CD4-positive, alpha-beta T cell (primary cell): Measurements from ENCODE around the gene C2CD4D. TPM values are rescaled to one million over a fixed set of nuclear protein-coding genes. Genes with fewer than 3 reads are reported as not detected.

Experiments used
- ATAC-seq: fragments of 200-7000 bp; cut with Tn5 transposase; one replicate; pipeline ENCODE4 v1.10.0; 2022; ENCODE audit warnings: mild to moderate bottlenecking; ENCODE audit not compliant: poor library complexity
- CTCF ChIA-PET: fragments of 350-600 bp; sonication (Branson Sonifier 250); formaldehyde crosslinking; loops from one replicate; lab custom pipeline; 2021; ENCODE audit warnings: antibody characterized with exemption, inconsistent platforms; lab: Charles Lee
- POLR2A ChIA-PET: fragments of 350-600 bp; sonication (Branson Sonifier 250); formaldehyde crosslinking; loops from one replicate; lab custom pipeline; 2021; ENCODE audit warnings: antibody characterized with exemption, inconsistent platforms; lab: Charles Lee
- DNase-seq, 14 experiments: peaks; one replicate each; pipeline ENCODE4 v3.0.0-alpha.2; 2013 to 2020; ENCODE audit warnings: mixed read lengths in 2 of 14
- H3K27ac ChIP-seq, 2 donors: one replicate each; pipeline versions ENCODE4 v1.5.1 to v1.7.0; 2013; ENCODE audit warnings: low read length in 2 of 2, low read depth in 1 of 2, mild to moderate bottlenecking in 1 of 2
- H3K27me3 ChIP-seq, 2 experiments: 1 replicate in 1 of 2; 2 replicates in 1 of 2; pipeline versions ENCODE4 v1.6.1 to v1.7.0; 2013; ENCODE audit warnings: low read length in 2 of 2, control low read depth in 1 of 2, mild to moderate bottlenecking in 1 of 2, moderate library complexity in 1 of 2; ENCODE audit not compliant: insufficient read depth in 2 of 2, control insufficient read depth in 1 of 2
- H3K36me3 ChIP-seq: one replicate; pipeline ENCODE4 v1.6.1; 2013; ENCODE audit warnings: low read length, control low read depth; ENCODE audit not compliant: insufficient read depth
- H3K4me1 ChIP-seq: one replicate; pipeline ENCODE4 v1.6.1; 2013; ENCODE audit warnings: low read length, control low read depth; ENCODE audit not compliant: insufficient read depth
- H3K4me3 ChIP-seq: one replicate; pipeline ENCODE4 v1.5.1; 2013; ENCODE audit warnings: mild to moderate bottlenecking, low read length, moderate library complexity
- H3K9me3 ChIP-seq, 2 experiments: 1 replicate in 1 of 2; 2 replicates in 1 of 2; pipeline versions ENCODE4 v1.6.1 to v1.7.0; 2013; ENCODE audit warnings: low read length in 2 of 2, mild to moderate bottlenecking in 2 of 2, control low read depth in 1 of 2, moderate library complexity in 1 of 2; ENCODE audit not compliant: control insufficient read depth in 1 of 2, insufficient read depth in 1 of 2
- H3K27ac Mint-ChIP-seq: one replicate; pipeline ENCODE4 v1.8.0; 2020; ENCODE audit warnings: mixed read lengths
- H3K27me3 Mint-ChIP-seq: one replicate; pipeline ENCODE4 v1.8.0; 2021; ENCODE audit warnings: mixed read lengths
- H3K36me3 Mint-ChIP-seq: one replicate; pipeline ENCODE4 v1.8.0; 2021; ENCODE audit warnings: low read depth, mixed read lengths
- H3K4me1 Mint-ChIP-seq: one replicate; pipeline ENCODE4 v1.8.0; 2021; ENCODE audit warnings: low read depth, mixed read lengths
- H3K4me3 Mint-ChIP-seq: one replicate; pipeline ENCODE4 v1.8.0; 2020; ENCODE audit warnings: mild to moderate bottlenecking, mixed read lengths
- H3K9me3 Mint-ChIP-seq: one replicate; pipeline ENCODE4 v1.8.0; 2020; ENCODE audit warnings: mixed read lengths
- intact Hi-C, 2 experiments: fragments of 100-400 bp; cut with DNase I in 1 of 2; cut with micrococcal nuclease in 1 of 2; formaldehyde crosslinking; loops; one replicate each; pipeline versions ENCODE4 v1.15.1 to v1.9.0; 2023 to 2025; cut with DNase I, micrococcal nuclease
- total RNA-seq, 174 experiments: library from RNA in 2 of 174; stranded (reverse) in 2 of 174; gene quantifications; one replicate each; pipeline ENCODE4 v1.2.3 and lab custom pipeline; 2021 to 2026
- TF ChIP-seq, protein P1 (sequence below): fragments of 200-600 bp; IDR thresholded peaks from one replicate; pipeline ENCODE4 v1.8.0; 2022; ENCODE audit warnings: antibody characterized with exemption, mild to moderate bottlenecking

The C2CD4D gene
- total RNA-seq, 2 experiments from 2014 or later, result 0.75 to 0.88 TPM

DNA sequence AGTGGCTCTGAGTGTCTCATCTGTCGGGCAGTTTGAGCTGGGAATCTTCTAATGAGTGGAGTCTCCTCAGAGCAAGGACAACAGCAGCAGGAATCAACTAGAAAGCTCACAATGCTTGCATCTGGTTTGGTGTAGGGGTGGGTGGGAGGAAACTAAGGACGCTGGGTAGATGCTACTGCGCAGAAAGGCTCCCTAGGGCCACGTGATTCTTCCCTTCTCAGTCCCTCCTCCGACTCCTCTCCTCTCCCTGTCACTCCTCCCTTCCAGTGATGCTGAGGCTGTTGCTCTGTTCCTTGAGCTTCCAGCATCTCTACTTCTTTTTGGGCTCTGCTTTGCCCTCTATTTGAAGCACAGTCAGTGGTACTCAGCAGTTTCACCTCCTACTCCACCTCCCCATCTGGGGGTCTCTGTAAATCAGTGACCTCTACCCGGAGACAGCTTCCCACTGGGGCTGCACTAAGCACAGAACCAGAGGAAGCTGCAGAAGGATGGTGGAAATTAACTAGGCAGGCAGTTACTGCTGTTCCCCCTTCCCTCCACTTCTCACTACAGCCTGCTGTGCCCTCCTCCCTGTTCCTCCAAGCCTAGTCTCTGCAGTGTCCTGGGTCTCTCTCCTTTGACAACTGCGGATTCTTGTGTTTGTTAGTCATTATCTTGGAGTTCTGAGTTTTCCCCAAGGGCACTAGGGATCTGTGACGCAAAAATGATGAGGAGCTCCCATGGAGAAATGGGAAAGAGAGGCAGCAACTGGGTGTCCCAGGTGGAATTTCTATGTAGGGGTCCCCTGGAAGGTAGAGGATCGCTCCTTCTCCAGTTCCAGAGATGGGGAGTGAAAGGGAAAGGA is 40.2 kb downstream of the C2CD4D start:
- H3K27ac Mint-ChIP-seq, result no peak overlapping the region
- CTCF ChIA-PET, result interaction anchor here (0.8 kb wide), 1 partner anchor 16 kb away, joined by 3 read pairs; no protein-coding TSS in a partner anchor

DNA sequence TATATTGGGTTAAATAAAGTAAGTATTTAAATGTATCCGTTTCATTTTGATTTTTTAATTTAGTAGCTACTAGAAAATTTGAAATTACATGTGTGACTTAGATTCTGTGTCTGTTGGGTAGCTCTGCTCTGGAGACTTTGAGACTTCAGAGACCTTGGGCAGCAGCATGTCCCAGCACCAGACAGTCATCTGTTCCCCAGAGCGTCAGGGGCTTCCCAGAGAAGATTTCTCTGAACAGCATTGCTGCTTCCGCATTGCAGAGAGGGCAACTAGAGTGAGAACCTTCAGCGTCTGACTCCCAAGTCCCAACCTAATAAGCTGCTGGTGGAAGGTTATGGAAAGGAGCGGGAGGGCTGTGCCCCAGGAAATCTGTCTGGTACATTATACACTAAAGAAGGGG is 41.0 kb downstream of the C2CD4D start:
- ATAC-seq (no peak), DNase-seq (no peak)
- Mint-ChIP-seq H3K9me3 (no peaks in the 10 kb centered on the region), H3K4me1 (peaks cover 10% of the 10 kb centered on the region), H3K4me3 (no peak overlapping the region), H3K27me3 (no peaks in the 10 kb centered on the region), H3K36me3 (no peaks in the 10 kb centered on the region), H3K27ac (no peak overlapping the region)
- peaks cover 26% of the 10 kb centered on the region for H3K4me1 ChIP-seq
- ChIA-PET POLR2A (no interaction called here), CTCF (interaction anchor here (0.8 kb wide), 1 partner anchor 17 kb away, joined by 3 read pairs; no protein-coding TSS in a partner anchor)
- intact Hi-C loops, result no loop called here
- no peaks in the 10 kb centered on the region for H3K27me3 ChIP-seq
- no peak overlapping the region for H3K4me3 ChIP-seq
- H3K36me3 ChIP-seq, result no peaks in the 10 kb centered on the region
- TF ChIP-seq, protein P1, sequence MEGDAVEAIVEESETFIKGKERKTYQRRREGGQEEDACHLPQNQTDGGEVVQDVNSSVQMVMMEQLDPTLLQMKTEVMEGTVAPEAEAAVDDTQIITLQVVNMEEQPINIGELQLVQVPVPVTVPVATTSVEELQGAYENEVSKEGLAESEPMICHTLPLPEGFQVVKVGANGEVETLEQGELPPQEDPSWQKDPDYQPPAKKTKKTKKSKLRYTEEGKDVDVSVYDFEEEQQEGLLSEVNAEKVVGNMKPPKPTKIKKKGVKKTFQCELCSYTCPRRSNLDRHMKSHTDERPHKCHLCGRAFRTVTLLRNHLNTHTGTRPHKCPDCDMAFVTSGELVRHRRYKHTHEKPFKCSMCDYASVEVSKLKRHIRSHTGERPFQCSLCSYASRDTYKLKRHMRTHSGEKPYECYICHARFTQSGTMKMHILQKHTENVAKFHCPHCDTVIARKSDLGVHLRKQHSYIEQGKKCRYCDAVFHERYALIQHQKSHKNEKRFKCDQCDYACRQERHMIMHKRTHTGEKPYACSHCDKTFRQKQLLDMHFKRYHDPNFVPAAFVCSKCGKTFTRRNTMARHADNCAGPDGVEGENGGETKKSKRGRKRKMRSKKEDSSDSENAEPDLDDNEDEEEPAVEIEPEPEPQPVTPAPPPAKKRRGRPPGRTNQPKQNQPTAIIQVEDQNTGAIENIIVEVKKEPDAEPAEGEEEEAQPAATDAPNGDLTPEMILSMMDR, result no peak
- no peak overlapping the region for H3K27ac ChIP-seq
- H3K9me3 ChIP-seq, result no peaks in the 10 kb centered on the region

More for the DNA sequence above, 40.2 kb downstream of the C2CD4D start:
- Mint-ChIP-seq H3K9me3 (no peaks in the 10 kb centered on the region), H3K27me3 (no peaks in the 10 kb centered on the region), H3K4me3 (no peak overlapping the region), H3K36me3 (no peaks in the 10 kb centered on the region), H3K4me1 (peaks cover 10% of the 10 kb centered on the region)
- Histone ChIP-seq H3K27ac (no peak overlapping the region), H3K9me3 (no peaks in the 10 kb centered on the region), H3K36me3 (no peaks in the 10 kb centered on the region), H3K27me3 (no peaks in the 10 kb centered on the region), H3K4me3 (no peak overlapping the region), H3K4me1 (peaks cover 26% of the 10 kb centered on the region)
- TF ChIP-seq, protein P1, result no peak
- DNase-seq (no peak), ATAC-seq (no peak)
- POLR2A ChIA-PET, result interaction anchor here (0.9 kb wide), 1 partner anchor 9 kb away, joined by 5 read pairs; the partner anchor contains the start of gene TDRKH
- intact Hi-C loops, result no loop called here

DNA sequence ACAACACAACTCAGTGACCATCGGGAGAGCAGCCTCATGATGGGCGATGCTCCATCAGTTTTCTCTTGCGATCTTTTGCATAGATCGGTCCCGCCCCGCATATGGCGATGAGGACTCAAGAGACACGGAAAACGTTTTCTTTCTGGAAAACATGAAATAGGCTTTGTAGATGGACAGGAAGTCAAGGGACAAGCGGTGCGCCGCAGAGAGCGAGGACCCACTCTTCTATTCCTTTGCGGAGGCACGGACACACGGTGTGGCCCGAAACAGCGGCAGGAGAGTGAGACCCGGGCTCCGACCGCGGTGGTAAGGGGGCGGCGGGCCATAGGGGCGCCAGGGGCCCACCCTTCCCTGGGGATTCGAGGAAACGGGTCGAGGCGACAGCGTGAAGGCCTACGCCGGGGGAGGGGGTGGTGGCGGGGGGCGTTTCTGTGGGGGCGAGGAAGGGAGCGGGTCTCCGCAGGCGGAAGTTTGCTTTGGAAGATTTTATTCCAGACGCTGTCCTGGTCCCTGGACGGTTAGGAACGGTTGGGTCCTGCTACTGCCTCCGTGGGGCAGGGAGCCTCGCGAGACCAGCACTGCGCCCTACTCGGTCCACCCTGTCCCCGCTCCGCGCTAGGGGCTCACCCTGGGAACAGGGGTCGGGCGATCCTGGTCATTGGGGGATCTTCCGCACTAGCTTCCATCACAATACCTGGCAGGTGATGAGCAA is 48.5 kb downstream of the C2CD4D start:
- Histone ChIP-seq H3K27ac (peak overlapping the region in 1 of 2 donors; percentile 36), H3K36me3 (no peaks in the 10 kb centered on the region), H3K27me3 (no peaks in the 10 kb centered on the region), H3K9me3 (no peaks in the 10 kb centered on the region), H3K4me3 (peak overlapping the region; percentile 94), H3K4me1 (peaks cover 21% of the 10 kb centered on the region)
- H3K9me3 Mint-ChIP-seq, result no peaks in the 10 kb centered on the region
- peaks cover 8% of the 10 kb centered on the region for H3K36me3 Mint-ChIP-seq
- H3K4me3 Mint-ChIP-seq, result peak overlapping the region; percentile 94
- no peaks in the 10 kb centered on the region for H3K27me3 Mint-ChIP-seq
- H3K27ac Mint-ChIP-seq, result peak overlapping the region; percentile 63
- TF ChIP-seq, protein P1, result no peak
- intact Hi-C loops, result loop anchor here (1.0 to 2.0 kb wide), 2 partner anchors 28 to 46 kb away; partner anchors contain the start of gene MRPL9 (in 2 of the 2)
- ChIA-PET POLR2A (interaction anchor here (0.5 to 3.0 kb wide), 16 partner anchors 8 to 332 kb away, joined by 3 to 44 read pairs (median 5); partner anchors contain the start of genes C2CD4D, MRPL9 and POGZ), CTCF (interaction anchor here (0.6 to 2.3 kb wide), 5 partner anchors 14 to 143 kb away, joined by 3 to 8 read pairs (median 3); partner anchors contain the start of genes C2CD4D and MRPL9)
- DNase-seq (peak in 2 of 14 experiments; percentile 21 to 35), ATAC-seq (no peak)
- peaks cover 26% of the 10 kb centered on the region for H3K4me1 Mint-ChIP-seq
